Stimulated activated CD8-positive, alpha-beta memory T cell treated with anti-CD3 and anti-CD28 coated beads, Interleukin-2, amount 100 ng/mL, for 48 hours (primary cell): ENCODE data around the gene FOXA3.

Source experiments
- DNase-seq, 2 donors: peaks; one replicate each; pipeline ENCODE4 v3.0.0-alpha.2; 2020; ENCODE audit warnings: low read depth in 2 of 2

FOXA3 gene

DNA sequence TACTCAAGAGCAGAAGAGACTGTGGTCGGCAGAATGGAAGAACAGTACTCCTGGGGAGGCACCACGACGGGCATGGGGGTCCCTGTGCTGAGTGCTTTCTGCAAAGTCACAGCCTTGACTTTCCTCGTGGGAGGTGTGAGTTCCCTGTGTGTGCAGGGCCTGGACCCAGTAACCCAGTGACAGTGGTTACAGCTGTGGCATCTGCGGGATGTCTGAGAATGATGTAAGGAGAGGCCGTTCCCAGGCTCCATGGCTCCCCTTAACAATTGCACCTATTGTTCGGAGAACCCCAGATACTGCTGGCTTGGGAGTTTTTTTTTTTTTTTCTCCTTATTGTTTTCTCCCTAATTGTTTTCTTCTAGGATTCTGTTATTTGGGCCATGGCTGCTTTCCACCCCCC is 55.6 kb downstream of the FOXA3 start:
- DNase-seq = no peak

DNA sequence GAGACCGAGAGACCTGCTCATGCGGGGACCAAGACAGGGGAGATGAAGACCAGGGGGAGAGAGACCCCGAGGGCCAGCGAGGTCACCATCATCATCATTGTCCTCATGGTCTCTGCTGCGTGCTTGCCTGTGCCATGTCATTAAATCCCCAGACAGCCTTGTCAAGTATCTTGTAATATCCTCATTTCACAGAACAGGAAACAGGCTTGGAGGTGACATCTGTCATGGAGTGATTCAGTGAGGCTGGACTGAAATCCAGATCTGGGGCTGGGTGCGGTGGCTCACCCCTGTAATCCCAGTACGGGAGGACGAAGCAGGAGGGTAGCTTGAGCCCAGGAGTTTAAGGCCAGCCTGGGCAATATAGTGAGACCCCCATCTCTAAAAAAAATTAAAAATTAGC is 56.3 kb downstream of the FOXA3 start:
- DNase-seq = no peak

DNA sequence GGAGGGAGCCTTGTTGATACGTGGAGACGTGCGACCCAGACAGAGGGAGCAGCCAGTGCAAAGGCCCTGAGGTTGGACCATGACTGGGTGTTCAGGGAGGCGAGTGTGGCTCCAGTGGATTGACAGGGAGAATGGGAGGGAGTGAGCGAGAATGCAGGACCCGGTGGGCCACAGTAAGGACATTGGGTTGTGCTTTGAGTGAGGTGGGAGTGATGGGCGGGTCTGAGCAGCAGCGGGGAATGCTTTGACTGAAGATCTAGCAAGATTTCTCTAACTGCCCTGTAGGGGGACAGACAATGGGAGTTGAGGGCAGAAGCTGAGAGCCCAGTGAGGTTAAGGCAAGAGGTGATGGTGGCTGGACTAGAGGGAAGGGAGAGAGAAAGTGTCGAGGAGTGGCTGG is 58.2 kb downstream of the FOXA3 start:
- DNase-seq = no peak
